PFSK-1 (cell line): Measurements from ENCODE around the gene EARS2.

Experiments
- FOXP2 ChIP-seq: optimal IDR thresholded peaks from 2 replicates; pipeline ENCODE3; 2011; ENCODE audit warnings: borderline replicate concordance, control low read depth, inconsistent platforms; ENCODE audit not compliant: insufficient read depth; ENCODE audit errors: extremely low read length, extremely low read depth
- POLR2AphosphoS5 ChIP-seq: IDR thresholded peaks from 2 replicates; pipeline ENCODE4 v1.6.1; 2012; ENCODE audit warnings: low read depth, mild to moderate bottlenecking, control low read depth, low read length, moderate library complexity
- REST ChIP-seq, 2 experiments: IDR thresholded peaks; 2 replicates each; pipeline versions ENCODE4 v1.6.1 to v1.8.0; 2011 to 2012; ENCODE audit warnings: low read depth in 2 of 2, low read length in 2 of 2, control low read depth in 1 of 2, inconsistent platforms in 1 of 2, mild to moderate bottlenecking in 1 of 2, moderate library complexity in 1 of 2; ENCODE audit not compliant: insufficient read depth in 1 of 2
- SIN3A ChIP-seq: IDR thresholded peaks from 2 replicates; pipeline ENCODE4 v1.6.1; 2012; ENCODE audit warnings: mild to moderate bottlenecking, low read length, moderate library complexity, borderline replicate concordance; ENCODE audit not compliant: insufficient read depth
- TAF1 ChIP-seq: IDR thresholded peaks from 2 replicates; pipeline ENCODE4 v1.6.1; 2012; ENCODE audit warnings: low read length, control low read depth, borderline replicate concordance; ENCODE audit not compliant: insufficient read depth

The EARS2 gene

DNA sequence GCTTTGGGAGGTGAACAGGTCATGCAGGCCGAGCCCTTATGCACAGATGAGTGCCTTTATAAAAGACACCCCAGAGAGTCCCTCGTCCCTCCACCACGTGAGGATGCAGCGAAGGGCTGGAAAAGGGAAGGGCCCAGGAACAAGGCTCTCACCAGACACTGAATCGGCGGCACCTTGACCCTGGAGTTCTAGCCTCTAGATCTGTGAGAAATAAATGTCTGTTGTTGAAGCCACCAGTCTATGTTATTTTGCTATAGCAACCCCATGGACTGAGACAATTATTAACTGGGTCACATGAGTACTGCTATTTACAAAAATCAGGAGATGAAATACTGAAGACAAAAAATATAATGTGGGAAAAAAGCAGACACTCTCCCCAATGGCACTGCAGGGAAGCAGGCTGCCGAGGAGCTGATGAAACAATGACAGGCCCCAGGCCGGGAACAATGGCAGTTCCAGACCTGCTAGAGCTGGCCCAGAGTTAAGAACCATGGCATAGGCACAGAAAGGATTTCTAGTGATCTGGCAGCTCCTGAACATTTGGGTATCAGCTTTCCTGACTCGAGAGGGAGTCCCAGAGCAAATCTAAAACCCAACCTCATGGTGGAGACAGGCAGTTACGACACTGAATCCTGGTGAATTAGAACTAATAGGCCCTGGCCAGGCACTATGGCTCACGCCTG lies 29.0 kb downstream of the EARS2 start:
- no peak for TF ChIP-seq SIN3A

DNA sequence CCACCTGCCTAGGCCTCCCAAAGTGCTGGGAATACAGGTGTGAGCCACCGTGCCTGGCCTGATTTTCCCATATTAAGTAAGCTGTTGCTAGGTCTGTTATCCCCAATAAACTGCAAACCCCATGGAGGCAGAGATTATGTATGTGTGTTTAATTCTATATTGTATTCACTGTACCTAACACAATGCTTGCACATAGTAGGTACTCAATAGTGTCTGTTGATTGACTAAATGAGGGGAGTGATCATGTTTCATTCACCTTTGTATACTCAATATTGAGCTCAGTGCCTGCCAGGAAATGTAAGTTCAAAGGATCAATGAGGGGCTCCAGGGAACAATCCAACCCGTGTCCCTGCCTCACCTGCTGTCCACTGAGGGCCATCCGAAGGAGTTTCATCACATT lies 32.3 kb downstream of the EARS2 start:
- TF ChIP-seq FOXP2 (no peak), SIN3A (no peak), TAF1 (no peak), REST (IDR thresholded peaks at IDR 0.05; ENCODE audit: insufficient read depth in 1 of 2, low read depth in 2 of 2, low read length in 2 of 2) (no peak), POLR2AphosphoS5 (no peak)

DNA sequence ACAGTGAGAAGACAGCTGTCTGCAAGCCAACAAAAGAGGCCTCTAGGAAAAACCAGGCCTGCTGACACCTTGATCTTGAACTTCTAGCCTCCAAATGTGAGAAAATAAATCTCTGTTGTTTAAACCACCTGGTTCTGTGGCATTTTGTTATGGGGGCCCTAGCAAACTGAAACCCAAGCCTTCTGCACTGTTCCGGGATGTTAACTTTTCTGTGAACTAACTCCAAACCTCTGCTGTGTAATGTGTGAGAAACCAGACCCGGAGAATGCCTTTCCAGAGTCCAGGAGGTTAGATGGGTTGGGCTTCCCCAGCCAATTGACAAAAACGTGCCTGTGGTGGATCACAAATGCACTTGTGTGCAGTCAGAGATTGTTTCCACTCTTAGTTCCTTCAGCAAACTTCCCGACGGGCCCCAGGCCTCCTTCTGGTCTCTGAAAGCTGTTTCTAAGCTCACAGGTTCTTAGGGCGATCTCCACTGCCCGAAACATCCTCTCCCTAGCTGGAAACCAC lies 33.2 kb downstream of the EARS2 start:
- TF ChIP-seq SIN3A (no peak), POLR2AphosphoS5 (no peak), REST (IDR thresholded peaks at IDR 0.05; ENCODE audit: insufficient read depth in 1 of 2, low read depth in 2 of 2, low read length in 2 of 2) (no peak), FOXP2 (no peak), TAF1 (no peak)

- no peak for TF ChIP-seq POLR2AphosphoS5
- TF ChIP-seq SIN3A: no peak
- no peak for TF ChIP-seq FOXP2
- TF ChIP-seq REST (IDR thresholded peaks at IDR 0.05; ENCODE audit: insufficient read depth in 1 of 2, low read depth in 2 of 2, low read length in 2 of 2): no peak
- no peak for TF ChIP-seq TAF1
Observed at GRCh38 chr16:23523321-23523720, 33.8 kb downstream of the EARS2 start.

DNA sequence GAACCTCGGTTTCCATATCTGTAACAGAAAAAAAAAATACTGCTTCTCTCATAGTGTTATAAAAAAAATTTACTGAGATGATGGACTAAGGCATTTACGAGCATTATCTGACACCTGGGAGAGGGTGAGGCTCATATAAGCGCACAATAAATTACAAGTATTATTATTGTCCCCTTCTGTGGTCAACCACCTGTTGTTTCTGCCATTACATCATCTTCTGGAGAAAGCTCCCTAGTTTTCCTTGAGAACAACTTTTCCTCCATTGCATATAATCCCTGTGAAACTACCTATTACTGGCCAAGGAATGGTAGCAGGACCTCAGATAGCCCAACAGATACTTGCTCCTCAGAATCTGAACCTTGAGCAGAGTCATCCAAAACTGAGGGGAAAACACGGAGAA lies 35.2 kb downstream of the EARS2 start:
- no peak for TF ChIP-seq FOXP2
- no peak for TF ChIP-seq REST (IDR thresholded peaks at IDR 0.05; ENCODE audit: insufficient read depth in 1 of 2, low read depth in 2 of 2, low read length in 2 of 2)
- no peak for TF ChIP-seq SIN3A
- no peak for TF ChIP-seq TAF1
- TF ChIP-seq POLR2AphosphoS5: no peak
